ENCODE results near the gene ARIH2.

ARIH2 gene

DNA sequence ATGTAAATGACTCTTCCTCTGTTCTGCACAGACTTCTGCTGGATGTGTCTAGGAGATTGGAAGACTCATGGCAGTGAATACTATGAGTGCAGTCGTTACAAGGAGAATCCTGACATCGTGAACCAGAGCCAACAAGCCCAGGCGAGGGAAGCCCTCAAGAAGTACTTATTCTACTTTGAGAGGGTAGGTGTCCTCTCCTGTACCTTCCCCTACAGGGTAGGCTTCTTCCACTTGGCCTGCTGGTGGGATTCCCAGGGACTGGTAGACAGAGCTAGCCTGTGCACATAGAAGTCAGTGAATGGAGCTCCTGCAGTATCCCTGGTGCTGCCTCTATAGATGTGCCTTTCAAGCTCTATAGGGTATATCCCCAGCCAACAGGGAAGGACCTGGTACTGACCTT lies 60.8 kb downstream of the ARIH2 start:
- DNase-seq: no peak

DNA sequence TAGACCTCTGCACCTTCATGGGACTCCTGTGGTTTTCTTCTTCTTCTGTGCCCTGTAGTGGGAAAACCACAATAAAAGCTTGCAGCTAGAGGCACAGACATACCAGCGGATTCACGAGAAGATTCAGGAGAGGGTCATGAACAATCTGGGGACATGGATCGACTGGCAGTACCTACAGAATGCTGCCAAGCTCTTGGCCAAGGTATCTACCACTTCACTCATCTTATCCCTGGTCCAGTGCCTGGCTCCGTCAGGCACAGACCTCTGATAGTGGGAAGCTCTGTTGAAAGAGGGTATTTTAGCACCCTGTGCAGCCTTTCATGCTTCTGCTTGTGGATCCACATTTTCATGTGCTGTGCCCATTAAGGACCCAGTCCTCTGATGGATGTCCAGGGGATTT lies 61.7 kb downstream of the ARIH2 start:
- no peak for DNase-seq

DNA sequence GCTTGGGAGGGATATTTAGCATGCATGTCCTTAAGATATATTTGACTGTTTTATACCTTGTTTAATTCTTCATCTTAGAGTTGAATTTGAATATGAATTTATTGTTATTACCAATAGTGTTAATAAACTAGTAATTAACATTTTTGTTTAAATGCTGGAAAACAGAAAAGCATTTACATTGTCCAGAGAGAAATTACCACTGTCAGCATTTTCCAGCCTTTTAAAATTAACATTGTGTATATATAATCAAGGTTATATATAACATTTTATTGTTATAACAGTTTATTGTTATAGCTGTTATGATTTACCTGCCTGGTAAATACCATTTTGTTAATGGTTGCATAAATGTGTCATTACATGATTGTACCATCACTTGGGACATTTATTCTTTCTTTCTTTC lies 63.4 kb downstream of the ARIH2 start:
- DNase-seq: no peak

DNA sequence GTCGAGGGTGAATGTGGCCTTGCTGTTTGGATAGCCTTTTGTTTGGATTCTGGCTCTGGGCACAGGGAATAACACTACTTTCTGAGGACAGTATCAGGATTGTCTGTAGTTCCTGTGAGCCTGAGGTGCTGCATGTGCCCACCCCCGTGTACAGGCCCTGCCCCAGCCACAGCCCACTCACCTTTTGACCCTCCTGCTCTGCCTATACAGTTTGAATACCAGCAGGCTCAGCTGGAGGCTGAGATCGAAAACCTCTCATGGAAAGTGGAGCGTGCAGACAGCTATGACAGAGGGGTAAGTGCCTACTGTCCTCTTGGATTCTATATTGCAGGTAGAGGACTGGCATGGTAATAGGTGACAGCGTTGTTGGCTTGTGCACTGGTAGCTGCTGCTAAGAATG lies 64.0 kb downstream of the ARIH2 start:
- no peak for DNase-seq

DNA sequence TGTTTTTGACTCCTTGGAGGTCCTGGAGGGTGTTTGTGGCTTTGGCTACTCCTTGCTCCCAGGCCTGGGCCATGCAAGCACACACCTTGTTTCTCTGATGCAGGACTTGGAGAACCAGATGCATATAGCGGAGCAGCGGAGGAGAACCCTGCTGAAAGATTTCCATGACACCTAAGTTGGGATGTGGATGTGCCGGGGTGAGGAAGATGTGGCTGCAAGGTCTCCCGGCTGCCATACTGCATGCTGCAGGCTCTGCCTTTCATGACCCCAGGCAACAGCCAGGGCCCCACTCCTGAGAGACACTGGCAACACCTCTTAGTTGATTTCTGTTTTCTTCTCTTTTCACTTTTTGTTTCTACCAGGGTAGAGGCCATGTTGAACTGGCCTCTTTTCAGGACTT lies 64.5 kb downstream of the ARIH2 start:
- no peak for DNase-seq

DNA sequence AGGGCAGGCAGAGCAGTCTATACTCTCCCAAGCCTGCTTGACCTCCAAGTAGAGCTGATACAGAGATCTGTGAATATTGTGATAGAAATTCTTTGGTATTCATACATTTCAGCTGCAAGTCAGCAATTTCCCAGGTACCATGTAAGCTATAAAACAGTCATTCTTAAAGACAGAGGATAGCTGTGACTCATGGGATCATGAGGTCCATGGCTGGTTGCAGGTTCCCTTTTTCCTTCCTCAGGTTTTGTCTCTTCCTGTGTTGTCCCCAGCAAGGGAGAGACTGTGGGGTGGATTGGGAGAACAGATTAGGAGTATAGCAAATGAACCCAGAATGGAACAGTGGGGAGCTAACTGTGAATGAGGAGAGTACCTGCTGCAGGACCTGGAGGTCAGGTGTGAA lies 66.0 kb downstream of the ARIH2 start:
- no peak for DNase-seq

DNA sequence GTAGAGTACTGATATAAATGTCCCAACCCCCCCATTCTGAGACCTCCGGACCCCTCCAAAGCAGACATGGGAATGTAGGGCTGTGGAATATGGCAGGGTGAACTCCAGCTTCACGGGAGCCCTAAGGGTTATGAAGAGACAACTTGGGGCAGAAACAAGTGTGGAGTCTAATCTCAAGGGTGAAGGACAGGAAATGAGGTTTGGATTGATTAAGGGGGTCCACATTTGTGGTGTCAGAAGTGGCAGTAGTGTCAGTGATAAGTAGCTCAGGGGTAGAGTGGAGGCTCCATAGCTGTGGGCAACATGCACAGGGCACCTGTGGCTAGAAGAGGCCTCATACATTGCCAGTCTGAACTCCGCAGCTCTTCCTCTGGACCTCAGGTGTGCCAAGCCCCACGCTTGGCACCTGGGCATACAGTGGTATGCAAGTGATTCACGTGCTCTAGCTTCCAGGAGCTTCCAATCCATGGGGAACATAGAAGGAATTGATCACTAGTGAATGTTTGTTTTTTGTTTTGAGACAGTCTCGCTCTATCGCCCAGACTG lies 67.3 kb downstream of the ARIH2 start:
- no peak for DNase-seq

DNA sequence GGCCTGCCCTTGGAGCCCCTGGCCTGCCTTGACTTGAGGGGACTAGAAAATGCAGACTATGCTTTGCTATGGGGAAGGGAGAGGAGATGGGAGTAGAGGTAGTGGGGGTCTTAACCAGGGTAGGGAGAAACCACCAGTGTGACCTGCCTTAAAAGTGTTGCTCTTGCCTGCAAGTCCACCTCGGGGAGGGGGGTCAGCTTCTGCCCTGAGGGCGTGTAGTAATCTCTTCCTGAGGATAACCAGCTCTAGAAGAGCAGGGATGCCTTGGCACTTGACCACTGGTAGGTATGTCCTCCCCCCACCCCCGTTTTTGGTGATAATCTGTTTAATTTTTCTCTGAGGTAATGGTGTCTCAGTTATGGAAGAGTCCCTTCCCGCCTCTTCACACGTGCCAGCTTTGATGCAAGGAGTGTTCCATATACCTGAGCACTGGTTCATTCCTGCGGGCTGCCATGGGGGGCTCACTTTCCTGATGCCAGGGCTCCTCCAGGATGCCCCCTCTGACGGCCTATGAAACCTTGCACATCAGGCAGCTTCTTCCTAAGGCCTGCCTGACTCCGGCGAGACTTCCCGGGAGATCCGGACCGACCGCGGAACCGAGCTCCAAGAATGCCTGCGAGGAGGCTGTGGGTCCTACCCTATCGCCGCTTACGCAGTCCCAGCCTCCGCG lies 70.6 kb downstream of the ARIH2 start:
- no peak for DNase-seq

DNA sequence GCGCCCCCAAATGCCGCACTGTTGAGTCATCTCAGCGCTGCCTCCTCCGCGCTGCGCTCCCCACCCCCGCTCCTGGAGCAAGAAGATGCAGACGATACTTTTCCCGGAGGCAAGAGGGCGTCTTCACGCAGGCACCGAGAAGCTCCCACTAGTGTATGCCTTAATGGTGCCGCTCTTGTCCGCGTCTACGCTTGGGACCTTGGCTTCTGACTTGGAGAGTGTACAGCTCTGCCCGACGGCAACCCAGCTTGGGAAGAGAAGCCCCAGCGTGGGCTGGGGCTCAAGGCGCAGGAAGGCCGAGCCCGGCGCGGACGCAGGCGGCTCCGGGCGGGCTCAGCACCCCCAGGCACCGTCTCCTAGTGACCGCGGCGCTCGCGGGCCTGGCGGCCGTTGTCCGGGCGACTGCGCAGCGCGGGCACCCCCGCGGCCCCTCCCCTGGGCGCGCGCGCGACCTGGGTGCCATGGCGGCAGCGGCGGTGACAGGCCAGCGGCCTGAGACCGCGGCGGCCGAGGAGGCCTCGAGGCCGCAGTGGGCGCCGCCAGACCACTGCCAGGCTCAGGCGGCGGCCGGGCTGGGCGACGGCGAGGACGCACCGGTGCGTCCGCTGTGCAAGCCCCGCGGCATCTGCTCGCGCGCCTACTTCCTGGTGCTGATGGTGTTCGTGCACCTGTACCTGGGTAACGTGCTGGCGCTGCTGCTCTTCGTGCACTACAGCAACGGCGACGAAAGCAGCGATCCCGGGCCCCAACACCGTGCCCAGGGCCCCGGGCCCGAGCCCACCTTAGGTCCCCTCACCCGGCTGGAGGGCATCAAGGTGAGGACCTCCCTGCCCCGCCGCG lies 71.4 kb downstream of the ARIH2 start, which contains the start of gene P4HTM:
TSS of gene P4HTM (plus strand) at position 446 of the 840 bp plus-strand sequence. CDS start at position 462, 16 bp downstream.
- peak; percentile 90 for DNase-seq

DNA sequence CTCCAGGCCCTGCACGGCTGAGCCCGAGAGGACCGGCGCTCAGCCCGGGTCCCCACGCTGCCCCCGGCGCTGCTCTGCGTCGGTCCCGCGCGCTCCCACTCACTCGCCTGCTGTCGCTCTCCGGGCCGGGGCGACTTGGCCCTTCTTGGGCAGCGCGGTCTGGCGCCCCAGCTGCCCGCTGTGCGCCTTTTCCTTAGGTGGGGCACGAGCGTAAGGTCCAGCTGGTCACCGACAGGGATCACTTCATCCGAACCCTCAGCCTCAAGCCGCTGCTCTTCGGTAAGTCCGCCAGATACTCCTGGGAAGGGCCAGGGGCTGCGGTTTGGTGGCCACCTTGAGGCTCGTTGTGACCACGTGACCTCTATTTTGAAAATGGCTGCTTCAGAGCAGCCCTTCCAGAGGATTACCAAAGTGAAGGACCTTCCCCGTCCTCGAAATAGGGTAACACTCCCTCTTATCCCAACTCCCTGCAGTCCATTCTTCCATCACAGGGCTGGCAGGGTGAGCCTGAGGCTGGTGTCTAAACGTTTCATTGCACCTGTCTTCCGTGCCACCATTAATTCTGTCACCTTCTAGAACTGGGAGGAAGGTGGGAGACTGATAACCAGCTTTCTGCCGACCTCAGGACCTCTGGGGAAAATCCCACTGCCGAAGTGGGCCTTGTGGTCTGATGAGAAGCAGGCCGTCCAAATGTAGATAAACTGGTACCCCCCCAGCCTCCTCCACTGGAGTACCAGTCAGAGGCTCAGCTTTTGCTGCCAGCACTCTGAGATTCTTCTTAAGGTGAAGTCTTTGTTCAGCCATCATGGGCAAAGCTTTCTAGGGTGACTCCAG lies 72.2 kb downstream of the ARIH2 start:
- DNase-seq: peak; percentile 51

DNA sequence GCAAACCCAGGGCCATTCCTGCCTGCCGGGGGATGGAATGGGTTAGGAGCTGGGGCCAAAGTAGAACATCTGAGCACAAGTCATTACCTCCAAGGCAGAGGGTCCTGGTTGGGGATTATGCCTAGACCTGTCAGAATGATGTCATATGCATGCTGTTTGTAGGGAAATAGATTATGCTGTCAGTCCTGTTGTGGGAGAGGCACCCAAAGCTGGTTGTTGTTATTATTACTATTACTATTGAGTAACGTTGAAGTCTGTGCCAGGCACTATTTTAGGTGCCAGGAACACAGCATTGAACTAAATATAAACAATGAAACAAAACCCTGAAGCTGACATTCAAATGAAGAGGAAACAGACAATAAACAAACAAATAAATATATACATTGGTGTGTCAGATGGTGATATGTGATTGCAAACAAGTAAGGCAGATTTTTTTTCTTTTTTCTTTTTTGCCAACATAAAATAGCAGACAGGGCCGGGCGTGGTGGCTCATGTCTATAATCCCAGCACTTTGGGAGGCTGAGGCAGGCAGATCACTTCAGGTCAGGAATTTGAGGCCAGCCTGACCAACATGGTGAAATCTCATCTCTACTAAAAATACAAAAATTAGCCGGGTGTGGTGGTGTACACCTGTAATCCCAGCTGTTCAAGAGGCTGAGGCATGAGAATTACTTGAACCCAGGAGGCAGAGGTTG lies 73.4 kb downstream of the ARIH2 start:
- DNase-seq: no peak

DNA sequence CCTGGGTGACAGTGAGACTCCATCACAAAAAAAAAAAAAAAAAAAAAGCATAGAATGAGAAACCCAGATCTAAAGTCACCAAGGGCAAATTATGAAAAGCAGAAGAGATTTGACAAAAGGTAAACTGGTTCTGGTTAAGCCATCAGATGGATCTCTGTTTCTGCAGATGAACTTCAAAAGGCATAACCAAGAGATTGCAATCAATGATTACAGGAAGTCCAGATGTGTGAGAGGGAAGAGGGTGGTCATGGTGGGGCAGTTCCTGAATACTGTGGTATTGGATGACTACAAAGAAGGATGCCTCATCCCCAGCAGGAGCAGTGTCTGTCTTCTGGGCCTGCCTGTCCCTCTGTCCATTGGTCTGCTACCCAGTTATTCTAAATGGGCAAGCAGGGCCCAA lies 75.2 kb downstream of the ARIH2 start:
- no peak for DNase-seq

DNA sequence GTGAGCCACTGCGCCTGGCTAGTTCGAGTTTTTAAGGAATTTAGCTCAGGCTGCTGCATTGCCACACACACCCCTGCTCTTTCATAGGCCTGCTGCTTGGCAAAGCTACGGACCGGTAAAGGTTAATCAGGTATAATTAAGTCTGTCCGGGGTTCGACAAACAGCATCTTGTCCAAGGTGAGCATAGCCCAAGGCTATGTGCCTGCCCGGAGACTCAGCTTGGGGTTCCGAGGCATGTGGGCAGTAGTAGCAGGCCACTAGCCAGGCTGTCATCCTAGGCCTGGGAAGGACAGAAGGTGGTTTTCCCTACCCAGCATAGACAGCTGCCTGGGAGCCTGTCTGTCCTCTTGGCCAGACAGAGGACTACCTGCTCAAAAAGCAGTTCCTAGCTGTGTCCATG lies 78.0 kb downstream of the ARIH2 start:
- DNase-seq: no peak

DNA sequence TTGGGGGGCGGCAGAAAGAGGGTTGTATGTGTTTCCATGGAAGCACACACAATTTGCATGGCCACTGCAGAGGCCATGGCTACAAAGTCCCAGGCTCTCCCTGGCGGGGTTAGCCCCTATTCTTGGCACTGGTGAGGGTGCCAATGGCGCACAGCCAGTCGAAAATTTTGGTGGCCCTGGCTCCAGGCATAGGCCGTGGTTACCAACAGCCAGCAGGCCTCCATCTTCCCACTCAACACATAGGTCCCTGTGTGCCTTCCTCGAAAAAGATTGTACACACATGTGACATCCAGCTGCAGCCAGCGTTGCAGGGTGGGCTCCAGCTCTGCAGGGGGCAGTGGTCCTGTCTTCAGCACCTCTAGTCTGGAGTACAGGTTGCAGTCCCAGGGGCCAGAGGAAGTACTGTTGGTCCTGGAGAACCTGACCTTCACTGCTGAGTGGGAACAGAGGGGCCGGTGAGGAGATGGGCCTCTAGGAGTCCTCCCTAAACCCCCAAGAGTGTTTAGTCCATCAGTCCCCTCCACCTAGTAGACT lies 78.5 kb downstream of the ARIH2 start:
- no peak for DNase-seq

DNA sequence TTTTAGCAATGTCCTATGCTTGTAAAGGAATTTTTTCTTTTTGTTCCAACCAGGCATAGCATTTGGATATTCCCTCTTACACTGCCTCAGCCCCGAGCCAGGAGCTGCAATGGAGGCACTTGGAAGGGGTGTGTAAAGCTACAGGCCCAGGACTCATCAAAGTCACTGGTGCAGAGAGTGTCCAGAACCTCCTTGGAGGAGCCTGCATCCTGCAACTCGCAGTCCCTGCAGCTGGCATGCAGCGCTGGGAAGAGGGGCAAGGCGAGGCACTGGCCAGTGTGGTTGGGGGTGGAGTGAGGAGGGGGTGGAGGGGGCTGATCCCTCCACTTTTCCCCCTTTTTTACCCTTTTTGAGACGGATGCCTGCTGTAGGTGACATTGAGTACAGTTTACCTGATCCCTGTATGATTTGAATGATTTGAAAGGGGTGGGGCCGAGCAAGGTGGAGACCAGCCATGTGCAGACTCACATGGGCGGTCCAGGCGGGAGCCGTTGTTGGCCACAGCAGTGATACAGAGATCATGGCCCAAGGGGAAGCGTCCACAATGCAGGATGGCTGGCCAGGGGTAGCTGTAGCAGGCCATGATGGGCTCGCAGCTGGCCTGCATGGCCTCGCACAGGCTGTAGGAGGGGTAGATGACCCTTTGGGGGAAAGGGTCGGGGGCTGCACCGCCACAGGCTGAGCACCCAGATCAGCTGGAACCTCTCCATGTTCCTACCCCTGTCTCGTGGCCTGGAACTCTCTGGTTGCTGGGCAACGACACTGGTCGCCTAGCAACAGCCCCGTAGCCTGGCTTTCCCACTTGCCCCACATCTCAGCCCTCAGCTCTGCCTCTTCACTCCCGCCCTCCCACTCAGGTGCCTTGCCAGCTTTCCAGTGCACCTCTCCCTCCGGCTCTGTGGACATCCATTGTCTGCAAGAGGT lies 79.3 kb downstream of the ARIH2 start:
- no peak for DNase-seq

DNA sequence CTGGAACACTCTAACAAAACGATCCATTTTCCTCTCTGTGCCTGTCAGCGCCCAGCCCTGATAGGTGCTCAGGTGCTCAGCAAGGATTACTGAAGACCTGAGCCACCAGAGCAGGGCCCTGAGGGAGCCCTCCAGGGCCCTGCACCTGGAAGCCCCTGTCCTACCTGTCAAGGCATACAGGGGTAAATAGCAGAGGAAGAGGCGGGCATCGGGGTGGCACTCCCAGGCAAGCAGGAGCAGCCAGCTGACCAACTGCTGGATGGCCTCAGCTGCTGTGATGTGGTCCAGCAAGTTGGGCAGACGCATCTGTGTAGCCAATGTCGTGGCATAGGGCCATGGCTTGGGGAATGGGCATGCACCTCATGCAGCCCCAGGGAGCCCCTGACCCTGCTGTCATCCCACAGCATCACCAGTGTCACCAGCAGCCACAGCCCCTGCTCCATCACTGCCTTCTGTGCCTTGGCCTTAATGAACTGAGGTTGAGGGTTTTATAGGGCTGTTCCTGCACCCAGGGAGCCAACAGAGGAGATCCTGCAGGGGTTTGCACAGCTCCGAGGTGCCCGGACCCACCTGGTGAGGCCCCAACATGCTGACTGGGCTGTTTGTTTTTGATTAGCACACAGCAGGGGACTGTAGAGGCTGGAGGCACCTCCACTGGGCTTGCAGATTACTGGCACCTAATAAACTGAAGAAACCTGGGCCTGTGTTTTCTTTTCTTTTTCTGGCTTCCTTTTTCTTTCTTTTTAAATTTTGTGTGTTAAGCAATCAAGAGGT lies 80.6 kb downstream of the ARIH2 start:
- DNase-seq: no peak

DNA sequence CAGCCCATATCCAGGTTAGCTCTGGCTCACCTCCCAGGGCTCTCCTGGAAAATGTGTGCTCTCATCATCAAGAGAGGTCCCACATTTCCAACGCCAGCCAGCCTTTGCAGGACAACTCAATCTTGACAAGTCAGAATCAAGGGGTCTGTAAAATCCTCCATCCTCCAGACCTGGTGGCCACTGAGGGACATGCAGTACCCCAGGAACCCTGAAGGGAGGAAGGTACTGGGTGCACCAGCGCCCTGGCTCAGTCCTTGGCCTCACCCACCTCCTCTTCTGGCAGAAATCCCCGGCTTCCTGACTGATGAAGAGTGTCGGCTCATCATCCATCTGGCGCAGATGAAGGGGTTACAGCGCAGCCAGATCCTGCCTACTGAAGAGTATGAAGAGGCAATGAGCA lies 82.5 kb downstream of the ARIH2 start:
- no peak for DNase-seq

DNA sequence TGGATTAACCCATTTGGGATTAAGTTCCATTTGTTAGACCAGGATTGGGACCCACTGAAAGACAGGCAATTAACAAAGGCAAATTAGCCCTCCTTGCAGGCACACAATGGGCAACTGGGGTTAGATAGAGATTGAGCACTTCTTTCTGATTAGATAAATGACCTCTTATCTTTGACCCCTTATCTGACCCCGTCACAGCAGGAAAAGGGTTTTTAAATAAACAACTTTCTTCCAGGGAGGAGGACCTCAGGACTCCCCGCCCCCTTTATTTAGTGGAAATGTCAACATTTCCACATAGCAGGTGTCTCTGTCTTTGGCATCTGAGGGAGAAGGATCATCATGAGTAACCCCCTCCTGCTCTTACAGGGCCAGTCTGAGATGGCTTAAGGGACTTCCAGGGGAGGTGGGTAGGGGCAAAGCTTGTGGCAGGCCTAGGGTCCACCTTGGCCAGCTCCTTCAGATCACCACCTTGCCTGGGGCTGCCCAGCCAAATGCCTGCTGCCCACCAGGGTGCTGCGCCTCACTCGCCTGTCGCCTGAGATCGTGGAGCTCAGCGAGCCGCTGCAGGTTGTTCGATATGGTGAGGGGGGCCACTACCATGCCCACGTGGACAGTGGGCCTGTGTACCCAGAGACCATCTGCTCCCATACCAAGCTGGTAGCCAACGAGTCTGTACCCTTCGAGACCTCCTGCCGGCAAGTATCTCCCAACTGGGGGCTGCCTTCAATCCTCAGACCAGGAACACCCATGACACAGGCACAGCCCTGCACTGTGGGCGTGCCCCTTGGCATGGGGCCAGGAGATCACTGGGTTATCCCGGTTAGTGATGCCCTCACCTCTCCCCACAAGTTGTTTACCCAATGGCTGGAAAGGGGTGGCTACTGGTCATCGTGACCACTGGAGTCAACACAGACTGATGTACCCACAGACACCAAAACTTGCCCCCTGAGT lies 86.0 kb downstream of the ARIH2 start:
- no peak for DNase-seq

DNA sequence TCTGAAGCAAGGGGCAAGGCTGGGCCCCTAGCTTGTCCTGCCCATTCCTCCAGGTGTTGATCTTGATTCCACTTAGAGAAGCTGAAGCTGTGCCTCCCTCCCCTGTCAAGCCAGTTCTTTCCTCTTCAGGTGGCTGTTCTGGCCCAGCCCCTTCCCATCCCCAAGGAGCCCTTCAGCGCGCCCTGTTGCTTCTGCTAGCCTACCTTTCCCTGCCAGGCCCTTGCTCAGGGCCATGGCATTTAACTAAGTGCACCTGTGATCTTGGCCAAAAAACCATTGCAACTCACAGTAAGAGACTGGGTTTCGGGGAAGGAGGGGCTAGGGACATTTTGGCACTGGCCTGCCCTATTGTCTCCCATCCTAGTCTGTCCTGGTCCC lies 86.7 kb downstream of the ARIH2 start:
- DNase-seq: no peak

Measured in stimulated activated CD4-positive, alpha-beta T cell treated with anti-CD3 and anti-CD28 coated beads, Interleukin-15, amount 100 ng/mL, for 24 hours (primary cell).